HepG2 (cell line): ENCODE results near the gene ATP2B2. TPM values are rescaled to one million over a fixed set of nuclear protein-coding genes. Genes with fewer than 3 reads are reported as not detected.

Experiments
- ATAC-seq: fragments of 200-7000 bp; cut with Tn5 transposase; 3 replicates; pipeline ENCODE4 v1.9.1; 2020; ENCODE audit warnings: mild to moderate bottlenecking, moderate library complexity
- BruUV-seq: library from RNA; stranded (reverse); fragments of 400-500 nt; replicated peaks from 2 replicates; lab custom pipeline; 2021; lab: Mats Ljungman, UMichigan
- CTCF ChIA-PET: fragments of 300-600 bp; formaldehyde crosslinking; extraction: SDS; loops from one replicate; lab custom pipeline; 2021; ENCODE audit warnings: low total read pairs, inconsistent platforms, low intra/inter-chr PET ratio; lab: Yijun Ruan, JAX
- POLR2A ChIA-PET: fragments of 350-600 bp; sonication (Branson Sonifier 250); formaldehyde crosslinking; loops from one replicate; lab custom pipeline; 2020; ENCODE audit warnings: antibody characterized with exemption, inconsistent platforms; lab: Yijun Ruan, JAX
- DNase-seq: peaks from one replicate; pipeline ENCODE4 v3.0.0-alpha.2; 2015; ENCODE audit warnings: low spot score
- FAIRE-seq: peaks from 3 replicates; lab custom pipeline; 2011; peaks lifted over from hg19 to GRCh38; lab: Jason Lieb, UNC
- H2AFZ ChIP-seq: one replicate; pipeline ENCODE4 v1.6.1; 2011; ENCODE audit warnings: low read length, inconsistent platforms
- H3K27ac ChIP-seq: fragments of 300-600 bp; 3 replicates; pipeline ENCODE4 v1.8.0; 2011; ENCODE audit warnings: mixed run types, mild to moderate bottlenecking, mixed read lengths, low read length, inconsistent platforms; ENCODE audit not compliant: insufficient read depth; ENCODE audit errors: extremely low read length
- H3K27me3 ChIP-seq, 2 experiments: fragments of 200-600 bp in 1 of 2; 2 replicates in 1 of 2; 3 replicates in 1 of 2; pipeline versions ENCODE4 v1.6.0 to v1.8.0; 2011; ENCODE audit warnings: low read length in 2 of 2, mild to moderate bottlenecking in 2 of 2, moderate library complexity in 2 of 2, inconsistent platforms in 1 of 2; ENCODE audit not compliant: insufficient read depth in 2 of 2, control insufficient read depth in 1 of 2
- H3K36me3 ChIP-seq, 2 experiments: fragments of 200-600 bp in 1 of 2; replicated peaks in 1 of 2; 2 replicates in 1 of 2; 3 replicates in 1 of 2; pipeline versions ENCODE4 v1.5.1 to v1.8.0; 2011; ENCODE audit warnings: low read length in 2 of 2, inconsistent platforms in 1 of 2; ENCODE audit not compliant: insufficient read depth in 2 of 2, control insufficient read depth in 1 of 2
- H3K4me1 ChIP-seq: 2 replicates; pipeline ENCODE4 v1.5.1; 2012; ENCODE audit warnings: low read length, inconsistent platforms; ENCODE audit not compliant: insufficient read depth
- H3K4me2 ChIP-seq: 2 replicates; pipeline ENCODE4 v1.6.0; 2011; ENCODE audit warnings: low read depth, low read length, inconsistent platforms
- H3K4me3 ChIP-seq, 3 experiments: fragments of 200-600 bp in 1 of 3; sonication (generic), shearing (Covaris generic) in 1 of 3; replicated peaks in 1 of 3; 2 replicates each; pipeline ENCODE4 v1.5.1; 2011 to 2016; ENCODE audit warnings: low read length in 3 of 3, inconsistent platforms in 2 of 3, low read depth in 2 of 3, mild to moderate bottlenecking in 2 of 3, control low read depth in 1 of 3, mixed read lengths in 1 of 3; ENCODE audit not compliant: insufficient read depth in 1 of 3
- H3K79me2 ChIP-seq: one replicate; pipeline ENCODE4 v1.6.1; 2011; ENCODE audit warnings: low read length, inconsistent platforms; ENCODE audit not compliant: insufficient read depth
- H3K9ac ChIP-seq: 2 replicates; pipeline ENCODE4 v1.6.0; 2011; ENCODE audit warnings: mild to moderate bottlenecking, low read depth, low read length, inconsistent platforms; ENCODE audit not compliant: insufficient read depth
- H3K9me3 ChIP-seq: 2 replicates; pipeline ENCODE4 v1.5.1; 2012; ENCODE audit warnings: mild to moderate bottlenecking, low read length
- H4K20me1 ChIP-seq: 2 replicates; pipeline ENCODE4 v1.6.0; 2011; ENCODE audit warnings: inconsistent platforms, mild to moderate bottlenecking, low read length, moderate library complexity; ENCODE audit not compliant: insufficient read depth
- CCAR2 ChIP-seq: fragments of 200-400 bp; formaldehyde crosslinking; optimal IDR thresholded peaks from 2 replicates; pipeline ENCODE3; 2018; ENCODE audit warnings: low read depth, mild to moderate bottlenecking, low read length, moderate library complexity
- MTA3 ChIP-seq: sonication (generic); formaldehyde crosslinking; IDR thresholded peaks from 2 replicates; pipeline ENCODE4 v1.4.0; 2020; ENCODE audit warnings: missing genetic modification reagents
- MYC ChIP-seq: sonication (generic); formaldehyde crosslinking; IDR thresholded peaks from 2 replicates; pipeline ENCODE4 v1.9.0; 2021; ENCODE audit warnings: missing genetic modification reagents, borderline replicate concordance
- RERE ChIP-seq: IDR thresholded peaks from 2 replicates; pipeline ENCODE4 v1.6.1; 2016; ENCODE audit warnings: low read depth, missing genetic modification reagents, missing compliant biosample characterization
- RXRA ChIP-seq: sonication (generic); formaldehyde crosslinking; IDR thresholded peaks from 2 replicates; pipeline ENCODE4 v1.5.1; 2020; ENCODE audit warnings: missing genetic modification reagents
- SP5 ChIP-seq: IDR thresholded peaks from 2 replicates; pipeline ENCODE4 v1.6.1; 2016; ENCODE audit warnings: low read depth, borderline replicate concordance
- ZMAT3 ChIP-seq: sonication (generic); formaldehyde crosslinking; conservative IDR thresholded peaks from 2 replicates; pipeline ENCODE4 v1.7.0; 2021; ENCODE audit warnings: missing genetic modification reagents
- ZNF605 ChIP-seq: sonication (generic); formaldehyde crosslinking; IDR thresholded peaks from 2 replicates; pipeline ENCODE4 v1.8.0; 2022; ENCODE audit warnings: mild to moderate bottlenecking, missing genetic modification reagents
- ZNF709 ChIP-seq: sonication (generic); formaldehyde crosslinking; IDR thresholded peaks from 2 replicates; pipeline ENCODE4 v1.5.0; 2020; ENCODE audit warnings: mild to moderate bottlenecking, missing genetic modification reagents
- ZSCAN31 ChIP-seq: sonication (generic); formaldehyde crosslinking; IDR thresholded peaks from 2 replicates; pipeline ENCODE4 v1.5.0; 2020; ENCODE audit warnings: low read depth, mild to moderate bottlenecking, missing genetic modification reagents
- WGBS: methylation state at CpG from one replicate; pipeline ENCODE4 v1.1.6; 2017; ENCODE audit warnings: low lambda C conversion rate; 5-methylcytosine and 5-hydroxymethylcytosine counted together
- in situ Hi-C: cut with HindIII; loops from 2 replicates; pipeline ENCODE4 v1.10.0; 2017; ENCODE audit warnings: low pct_unique_long_range_greater_than_20kb; ENCODE audit not compliant: extremely low pct_ligation_motif_present
- intact Hi-C: fragments of 100-400 bp; cut with micrococcal nuclease; formaldehyde crosslinking; loops from one replicate; pipeline ENCODE4 v1.10.0; 2022; ENCODE audit not compliant: unreplicated experiment
- polyA plus RNA-seq, 8 experiments: library from polyadenylated mRNA; depleted of rRNA in 3 of 8; stranded (reverse) in 7 of 8; unstranded in 1 of 8; fragments of >200 nt; fragmentation: Illumina TruSeq in 4 of 8; extraction: Trizol in 4 of 8; gene quantifications; 2 replicates each; pipeline versions ENCODE4 v1.2.1 to v1.2.3, GENCODE V29; 2011 to 2016; ENCODE audit warnings: low read depth in 4 of 8, missing spikeins in 1 of 8, mixed read lengths in 1 of 8; ENCODE audit not compliant: insufficient read depth in 1 of 8
- total RNA-seq, 5 experiments: library from RNA; depleted of rRNA; stranded (reverse); fragments of >200 nt; fragmentation: Illumina TruSeq; extraction: Trizol; gene quantifications; 2 replicates each; pipeline ENCODE4 v1.2.3, GENCODE V29; 2016; ENCODE audit warnings: low read depth in 1 of 5
- TF ChIP-seq, protein P1 (sequence below): sonication (generic); formaldehyde crosslinking; IDR thresholded peaks from 2 replicates; pipeline ENCODE4 v1.4.0; 2020; ENCODE audit warnings: missing genetic modification reagents

Gene ATP2B2
- total and polyA plus RNA-seq, 2 of the 13 experiments (the other 11 are each of a cell fraction or from before 2014, with no cell fraction given): 1.5 to 2.3 TPM

DNA sequence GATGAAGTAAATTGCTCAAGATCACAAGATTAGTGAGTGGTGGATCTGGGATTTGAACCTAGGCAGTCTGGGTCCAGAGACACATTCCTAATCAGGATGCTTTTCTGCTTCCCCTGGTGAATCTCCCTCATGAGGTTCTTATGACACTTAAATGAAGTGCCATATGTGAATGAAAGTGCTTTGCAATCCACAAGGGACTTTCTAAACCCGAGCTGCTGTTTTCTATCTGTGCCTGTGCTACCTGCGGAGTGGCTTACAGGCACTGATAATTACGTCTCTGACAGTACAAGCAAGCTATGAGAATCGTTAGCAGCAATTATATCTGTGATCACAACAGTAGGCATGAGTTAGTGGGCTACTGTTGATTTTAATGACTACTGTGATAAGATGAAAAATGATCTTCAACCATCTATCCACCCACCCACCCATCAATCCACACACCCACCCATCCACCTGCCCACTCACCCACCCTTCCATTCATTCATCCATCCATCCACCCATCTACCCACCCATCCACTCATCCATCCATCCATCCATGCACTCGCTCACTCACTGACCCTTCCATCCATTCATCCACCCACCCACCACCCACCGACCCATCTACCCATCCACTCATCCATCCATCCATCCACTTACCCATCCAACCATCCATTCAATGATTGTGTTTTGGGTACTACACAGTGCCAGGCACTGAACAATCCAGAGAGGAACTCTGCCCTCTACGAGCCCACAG, 51.8 kb downstream of the ATP2B2 start:
- intact Hi-C loops (no loop called here), in situ Hi-C loops (no loop called here)
- Histone ChIP-seq H3K9me3 (no peaks in the 10 kb centered on the region), H3K36me3 (no peaks in the 10 kb centered on the region; a peak in 1 of 5 replicates), H4K20me1 (0 out of 2 replicates have a peak, but pooled peaks cover 5% of the 10 kb centered on the region), H3K4me3 (no peak overlapping the region), H3K9ac (no peak overlapping the region), H2AFZ (no peak overlapping the region), H3K4me1 (no peaks in the 10 kb centered on the region), H3K27ac (no peak overlapping the region), H3K79me2 (no peaks in the 10 kb centered on the region), H3K4me2 (no peak overlapping the region), H3K27me3 (no peaks in the 10 kb centered on the region)
- ChIA-PET POLR2A (no interaction called here), CTCF (no interaction called here)
- BruUV-seq: no TSS peak
- FAIRE-seq (no peak), DNase-seq (no peak), ATAC-seq (no peak)
- TF ChIP-seq ZNF709 (no peak), ZMAT3 (CRISPR knock-in tag) (no peak), RXRA (CRISPR knock-in tag) (no peak), MYC (CRISPR knock-in tag) (no peak), SP5 (CRISPR knock-in tag) (no peak), ZSCAN31 (no peak), CCAR2 (no peak), MTA3 (CRISPR knock-in tag) (no peak), RERE (no peak), ZNF605 (CRISPR knock-in tag) (no peak)
- TF ChIP-seq, protein P1, sequence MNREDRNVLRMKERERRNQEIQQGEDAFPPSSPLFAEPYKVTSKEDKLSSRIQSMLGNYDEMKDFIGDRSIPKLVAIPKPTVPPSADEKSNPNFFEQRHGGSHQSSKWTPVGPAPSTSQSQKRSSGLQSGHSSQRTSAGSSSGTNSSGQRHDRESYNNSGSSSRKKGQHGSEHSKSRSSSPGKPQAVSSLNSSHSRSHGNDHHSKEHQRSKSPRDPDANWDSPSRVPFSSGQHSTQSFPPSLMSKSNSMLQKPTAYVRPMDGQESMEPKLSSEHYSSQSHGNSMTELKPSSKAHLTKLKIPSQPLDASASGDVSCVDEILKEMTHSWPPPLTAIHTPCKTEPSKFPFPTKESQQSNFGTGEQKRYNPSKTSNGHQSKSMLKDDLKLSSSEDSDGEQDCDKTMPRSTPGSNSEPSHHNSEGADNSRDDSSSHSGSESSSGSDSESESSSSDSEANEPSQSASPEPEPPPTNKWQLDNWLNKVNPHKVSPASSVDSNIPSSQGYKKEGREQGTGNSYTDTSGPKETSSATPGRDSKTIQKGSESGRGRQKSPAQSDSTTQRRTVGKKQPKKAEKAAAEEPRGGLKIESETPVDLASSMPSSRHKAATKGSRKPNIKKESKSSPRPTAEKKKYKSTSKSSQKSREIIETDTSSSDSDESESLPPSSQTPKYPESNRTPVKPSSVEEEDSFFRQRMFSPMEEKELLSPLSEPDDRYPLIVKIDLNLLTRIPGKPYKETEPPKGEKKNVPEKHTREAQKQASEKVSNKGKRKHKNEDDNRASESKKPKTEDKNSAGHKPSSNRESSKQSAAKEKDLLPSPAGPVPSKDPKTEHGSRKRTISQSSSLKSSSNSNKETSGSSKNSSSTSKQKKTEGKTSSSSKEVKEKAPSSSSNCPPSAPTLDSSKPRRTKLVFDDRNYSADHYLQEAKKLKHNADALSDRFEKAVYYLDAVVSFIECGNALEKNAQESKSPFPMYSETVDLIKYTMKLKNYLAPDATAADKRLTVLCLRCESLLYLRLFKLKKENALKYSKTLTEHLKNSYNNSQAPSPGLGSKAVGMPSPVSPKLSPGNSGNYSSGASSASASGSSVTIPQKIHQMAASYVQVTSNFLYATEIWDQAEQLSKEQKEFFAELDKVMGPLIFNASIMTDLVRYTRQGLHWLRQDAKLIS (CRISPR knock-in tag): no peak
- 46% methylated on average over 7 of the region's 7 CpGs for WGBS
